ENCODE results near the gene AP5S1.

- TF ChIP-seq, protein P1, sequence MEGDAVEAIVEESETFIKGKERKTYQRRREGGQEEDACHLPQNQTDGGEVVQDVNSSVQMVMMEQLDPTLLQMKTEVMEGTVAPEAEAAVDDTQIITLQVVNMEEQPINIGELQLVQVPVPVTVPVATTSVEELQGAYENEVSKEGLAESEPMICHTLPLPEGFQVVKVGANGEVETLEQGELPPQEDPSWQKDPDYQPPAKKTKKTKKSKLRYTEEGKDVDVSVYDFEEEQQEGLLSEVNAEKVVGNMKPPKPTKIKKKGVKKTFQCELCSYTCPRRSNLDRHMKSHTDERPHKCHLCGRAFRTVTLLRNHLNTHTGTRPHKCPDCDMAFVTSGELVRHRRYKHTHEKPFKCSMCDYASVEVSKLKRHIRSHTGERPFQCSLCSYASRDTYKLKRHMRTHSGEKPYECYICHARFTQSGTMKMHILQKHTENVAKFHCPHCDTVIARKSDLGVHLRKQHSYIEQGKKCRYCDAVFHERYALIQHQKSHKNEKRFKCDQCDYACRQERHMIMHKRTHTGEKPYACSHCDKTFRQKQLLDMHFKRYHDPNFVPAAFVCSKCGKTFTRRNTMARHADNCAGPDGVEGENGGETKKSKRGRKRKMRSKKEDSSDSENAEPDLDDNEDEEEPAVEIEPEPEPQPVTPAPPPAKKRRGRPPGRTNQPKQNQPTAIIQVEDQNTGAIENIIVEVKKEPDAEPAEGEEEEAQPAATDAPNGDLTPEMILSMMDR (conservative IDR thresholded peaks at IDR 0.05; ENCODE audit: low read length) = peak; percentile 61
- no peak for TF ChIP-seq EZH2phosphoT487 (IDR thresholded peaks at IDR 0.05; ENCODE audit: borderline replicate concordance)
These were observed 1.9 kb upstream of the AP5S1 start for GRCh38 chr20:3818155-3819151.
